HCEC 1CT (cell line): ENCODE measurements around the gene PLXNA4.

Source experiments
- DNase-seq: peaks from one replicate; pipeline ENCODE4 v3.0.0-alpha.2; 2017

The PLXNA4 gene

GRCh38 chr7:132348341-132348740, 227.9 kb downstream of the PLXNA4 start:
- no peak for DNase-seq

DNA sequence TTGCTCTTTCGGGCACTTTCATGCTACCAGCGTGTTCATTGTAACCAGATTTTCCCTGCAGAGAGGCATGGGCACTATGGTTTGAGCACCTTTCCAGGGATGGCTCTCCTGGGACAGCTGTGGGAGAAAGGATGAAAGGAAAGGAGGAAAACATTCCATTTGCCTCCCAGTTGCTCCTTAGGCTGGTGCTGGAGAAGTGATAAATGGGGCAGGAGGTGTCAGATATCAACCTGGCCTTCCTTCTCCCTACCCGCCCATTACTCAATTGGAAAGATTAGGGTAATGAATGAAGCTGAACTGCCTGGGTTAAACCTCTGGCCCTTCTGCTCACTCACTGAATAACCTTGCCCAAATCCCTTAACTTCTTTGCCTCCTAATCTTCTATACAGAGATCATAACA, 228.4 kb downstream of the PLXNA4 start:
- DNase-seq: no peak

DNA sequence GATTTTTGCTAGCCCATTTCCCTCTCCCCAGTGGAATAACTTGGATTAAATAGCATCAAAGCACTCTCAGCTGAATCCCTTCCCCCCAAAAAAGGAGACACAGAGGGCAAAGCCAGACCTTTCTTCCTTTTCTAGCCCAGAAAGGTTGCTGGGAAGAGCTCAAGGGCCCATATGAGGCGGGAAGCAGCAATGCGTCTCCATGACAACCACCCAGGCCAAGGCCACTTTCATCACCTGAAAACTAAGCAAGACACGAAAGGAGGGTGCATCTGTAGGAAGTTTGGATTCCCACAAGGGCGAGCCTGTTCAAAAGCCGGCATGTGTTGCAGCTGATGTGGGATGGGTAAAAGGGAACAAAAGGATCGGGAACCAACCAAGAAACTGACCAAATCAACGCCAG, 229.1 kb downstream of the PLXNA4 start:
- DNase-seq: no peak

- no peak for DNase-seq
These were observed 230.6 kb downstream of the PLXNA4 start for GRCh38 chr7:132345543-132346129.

GRCh38 chr7:132345030-132345429, 231.2 kb downstream of the PLXNA4 start:
- DNase-seq: no peak

- no peak for DNase-seq
These were observed 233.1 kb downstream of the PLXNA4 start for GRCh38 chr7:132343199-132343598.

GRCh38 chr7:132337450-132338080, 238.7 kb downstream of the PLXNA4 start:
- DNase-seq: no peak

DNA sequence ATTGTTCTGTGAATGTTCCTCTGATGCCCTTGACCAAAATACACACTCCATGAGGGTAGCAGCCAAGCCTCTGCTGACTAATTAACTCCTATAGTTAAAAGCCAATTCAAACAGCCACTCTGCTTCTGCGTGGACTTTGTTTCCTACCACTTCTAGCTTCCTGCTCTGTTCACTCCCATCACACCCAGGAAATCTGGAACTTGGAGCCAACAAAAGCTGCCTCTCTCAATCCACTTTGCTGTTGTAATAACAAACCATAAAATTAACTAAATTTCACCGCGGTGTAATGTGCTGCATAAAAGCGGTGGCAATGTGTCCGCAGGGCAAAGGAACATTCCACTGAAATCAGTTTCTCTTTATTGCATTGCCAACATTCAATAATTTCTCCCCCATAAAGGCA, 239.5 kb downstream of the PLXNA4 start:
- DNase-seq: no peak

GRCh38 chr7:132333301-132333700, 243.0 kb downstream of the PLXNA4 start:
- DNase-seq: no peak

DNA sequence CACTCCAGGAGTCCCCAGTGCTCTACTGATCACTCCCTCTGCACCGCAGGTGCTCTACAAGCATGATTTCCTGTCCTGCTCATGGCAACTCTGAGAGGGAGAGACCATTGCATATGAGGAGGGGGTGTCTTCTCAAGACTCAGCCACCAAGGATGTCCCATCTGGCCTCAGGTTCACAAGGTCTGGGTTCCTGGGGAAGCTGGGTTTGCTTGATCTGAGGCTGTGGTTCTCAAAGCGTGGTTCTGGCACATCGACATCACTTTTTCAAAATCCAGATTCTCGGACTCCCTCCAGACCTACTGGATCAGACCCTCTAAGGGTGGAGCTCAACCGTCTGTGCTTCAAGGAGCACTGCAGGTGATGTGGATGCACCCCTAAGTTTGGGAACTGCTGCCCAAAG, 247.5 kb downstream of the PLXNA4 start:
- DNase-seq: no peak

DNA sequence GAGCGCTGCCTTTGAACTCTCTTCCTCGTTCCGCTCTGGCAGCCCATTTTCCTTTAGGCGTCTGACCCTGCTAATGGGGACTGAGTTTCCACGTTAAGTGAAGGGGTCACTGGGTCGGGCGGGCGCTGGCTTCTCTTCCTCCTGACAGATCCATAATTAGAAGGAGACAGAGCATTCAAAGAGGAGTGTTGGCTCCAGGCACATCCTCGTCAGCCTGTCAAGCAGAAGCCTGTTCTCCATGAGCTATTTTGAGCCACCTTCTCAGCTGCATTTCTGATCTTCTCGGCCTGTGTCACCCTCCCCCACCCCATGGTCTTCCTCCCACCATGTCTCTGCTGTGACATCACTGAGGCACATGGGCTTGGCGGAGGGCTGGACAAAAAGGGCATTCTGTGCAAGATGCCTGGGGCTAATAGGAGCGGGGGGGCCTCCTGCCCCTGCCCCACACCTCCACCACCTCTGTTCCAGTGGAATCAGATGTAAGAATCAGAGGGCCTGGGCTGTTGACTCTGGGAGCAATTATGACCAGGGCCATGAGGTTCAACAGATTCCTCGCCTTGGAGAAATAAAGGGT, 248.1 kb downstream of the PLXNA4 start:
- DNase-seq: no peak

- no peak for DNase-seq
These were observed 249.2 kb downstream of the PLXNA4 start for GRCh38 chr7:132326878-132327589.

- no peak for DNase-seq
These were observed 253.3 kb downstream of the PLXNA4 start for GRCh38 chr7:132322970-132323369.

DNA sequence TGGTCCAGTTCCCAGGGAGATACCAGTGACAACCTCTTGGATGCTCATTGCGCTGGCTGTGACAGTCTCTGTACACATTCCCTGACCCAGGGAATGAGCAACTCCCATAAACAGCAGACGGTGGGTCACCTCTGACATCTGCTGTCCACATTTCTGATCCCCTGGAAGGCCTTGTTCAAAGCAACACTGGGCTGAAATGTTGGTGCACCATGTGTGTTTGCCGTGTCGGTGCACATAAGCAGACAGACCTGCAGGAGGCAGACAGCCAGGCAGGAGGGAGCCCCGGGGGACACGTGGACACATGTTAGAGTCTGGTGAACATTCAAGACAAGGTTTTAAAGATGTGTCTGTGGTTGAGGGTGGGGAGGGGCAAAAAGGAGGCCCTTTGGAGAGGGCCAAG, 254.9 kb downstream of the PLXNA4 start:
- no peak for DNase-seq

GRCh38 chr7:132319481-132319880, 256.8 kb downstream of the PLXNA4 start:
- DNase-seq: no peak

DNA sequence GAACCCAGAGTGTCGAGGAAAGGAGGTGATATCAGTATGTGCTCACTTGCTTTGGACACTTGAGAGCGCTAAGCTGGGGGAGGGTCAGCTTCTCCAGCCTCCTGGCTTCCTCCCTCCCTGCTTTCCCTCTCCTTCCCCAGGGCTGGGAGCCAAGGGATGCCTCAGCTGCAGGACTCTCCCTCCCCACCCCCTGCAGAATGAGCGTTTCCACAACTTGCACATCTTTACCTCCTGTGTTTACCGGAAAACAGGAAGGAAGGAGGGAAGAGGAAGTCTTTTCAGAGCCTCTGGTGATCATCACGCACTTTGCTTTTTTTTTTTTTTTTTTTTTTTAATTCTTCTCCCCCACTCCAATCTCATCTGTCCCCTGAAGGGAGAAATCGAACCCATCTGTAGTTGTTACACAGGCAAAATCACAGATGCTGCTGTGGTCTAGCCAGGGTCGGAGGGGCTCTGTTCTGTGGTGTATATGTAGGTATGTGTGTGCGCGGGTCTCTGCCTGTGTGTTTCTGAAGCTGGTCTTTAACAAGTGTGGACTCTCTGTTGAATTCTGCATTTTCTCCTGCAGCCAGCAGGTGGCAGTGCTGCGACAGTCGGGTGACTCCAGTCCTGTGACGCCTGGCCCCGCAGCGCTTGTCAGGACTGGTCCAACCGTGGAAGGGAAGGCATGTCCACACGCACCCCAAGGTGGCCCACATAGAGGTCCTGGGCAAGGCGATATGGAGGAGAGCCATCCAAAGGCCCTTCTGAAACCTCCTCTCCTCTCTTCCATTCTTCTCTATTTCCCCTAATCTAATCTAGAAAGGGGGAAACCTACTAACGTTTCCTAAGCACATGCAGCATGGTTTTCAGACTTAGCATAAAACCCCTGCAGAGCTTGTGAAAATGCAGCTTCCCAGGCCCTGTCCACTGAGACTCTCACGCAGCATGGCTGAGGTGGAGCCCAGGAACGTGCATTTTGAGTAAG, 257.6 kb downstream of the PLXNA4 start:
- DNase-seq: peak; percentile 50

DNA sequence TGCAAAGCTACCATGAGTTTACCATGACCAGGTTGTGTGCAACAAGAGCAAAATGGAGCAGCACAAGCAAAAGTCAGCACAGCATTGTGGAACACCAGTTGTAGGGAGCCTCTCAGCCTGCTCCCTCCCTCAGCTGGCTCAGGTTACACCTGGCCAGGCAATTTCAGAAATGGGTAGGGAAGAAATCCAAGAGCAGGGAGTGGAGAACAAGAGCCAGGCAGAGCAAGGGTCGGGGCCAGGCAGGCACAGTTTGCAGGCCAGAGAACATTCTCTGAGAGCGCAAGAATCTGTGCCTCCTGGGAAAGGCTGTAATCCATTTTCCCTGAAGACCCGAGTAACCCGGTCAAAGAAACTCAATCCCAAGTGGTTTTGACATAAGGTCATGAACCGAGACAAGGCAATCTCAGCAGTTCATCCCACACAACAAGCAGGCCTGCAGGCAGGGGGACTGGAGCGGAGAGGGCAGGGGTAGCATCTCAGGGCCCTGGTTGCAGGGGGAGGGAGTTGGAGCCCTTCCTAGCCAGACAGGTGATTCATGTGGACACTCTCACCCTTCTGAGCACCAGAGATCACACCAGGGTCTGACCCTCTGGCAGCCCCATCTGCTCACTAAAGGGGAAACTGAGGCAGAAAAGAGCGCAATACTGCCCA, 258.4 kb downstream of the PLXNA4 start:
- no peak for DNase-seq

GRCh38 chr7:132312531-132313055, 263.7 kb downstream of the PLXNA4 start:
- no peak for DNase-seq

- no peak for DNase-seq
These were observed 264.5 kb downstream of the PLXNA4 start for GRCh38 chr7:132311733-132312132.

DNA sequence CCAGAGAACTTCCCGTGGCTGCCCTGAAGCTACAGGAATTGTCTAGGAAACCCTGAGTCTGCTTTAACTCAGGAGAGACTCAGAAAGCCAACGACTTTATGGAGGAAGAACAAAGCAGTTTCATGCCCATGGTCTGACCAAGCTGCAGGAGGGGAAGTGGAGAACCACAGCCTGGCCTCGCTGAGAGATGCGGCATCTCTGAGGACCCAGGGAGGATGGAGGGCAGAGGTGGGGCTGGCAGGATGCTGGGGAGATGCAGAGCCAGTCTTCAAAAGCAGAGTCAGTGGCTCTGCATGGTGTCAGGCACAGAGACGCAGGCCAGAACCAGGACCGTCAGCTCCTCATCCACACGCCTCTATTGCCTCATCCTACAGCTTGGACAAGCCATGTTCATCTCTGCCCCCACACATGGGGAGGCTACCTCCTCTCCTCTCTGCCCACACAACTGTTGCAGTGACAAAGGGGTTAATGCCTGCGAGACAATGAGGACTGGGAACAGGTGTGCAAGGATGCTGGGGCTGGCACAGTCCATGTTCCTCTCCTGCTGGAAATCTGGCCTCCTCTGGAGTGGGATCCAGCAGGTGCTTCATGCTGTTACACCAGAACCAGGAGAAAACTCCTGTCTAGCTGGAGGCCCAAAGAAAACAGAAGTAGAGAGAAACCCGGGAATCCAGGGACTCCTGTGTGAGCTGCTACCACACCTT, 267.0 kb downstream of the PLXNA4 start:
- no peak for DNase-seq

GRCh38 chr7:132307465-132307864, 268.8 kb downstream of the PLXNA4 start:
- no peak for DNase-seq
